GM21576 (cell line): ENCODE data around the gene RAP1GAP.

Experiments used
- ATAC-seq: cut with Tn5 transposase; IDR thresholded peaks from one replicate; pipeline ENCODE4 v1.9.1; 2021; ENCODE audit warnings: mild to moderate bottlenecking, moderate library complexity; ENCODE audit not compliant: unreplicated experiment

Gene RAP1GAP

DNA sequence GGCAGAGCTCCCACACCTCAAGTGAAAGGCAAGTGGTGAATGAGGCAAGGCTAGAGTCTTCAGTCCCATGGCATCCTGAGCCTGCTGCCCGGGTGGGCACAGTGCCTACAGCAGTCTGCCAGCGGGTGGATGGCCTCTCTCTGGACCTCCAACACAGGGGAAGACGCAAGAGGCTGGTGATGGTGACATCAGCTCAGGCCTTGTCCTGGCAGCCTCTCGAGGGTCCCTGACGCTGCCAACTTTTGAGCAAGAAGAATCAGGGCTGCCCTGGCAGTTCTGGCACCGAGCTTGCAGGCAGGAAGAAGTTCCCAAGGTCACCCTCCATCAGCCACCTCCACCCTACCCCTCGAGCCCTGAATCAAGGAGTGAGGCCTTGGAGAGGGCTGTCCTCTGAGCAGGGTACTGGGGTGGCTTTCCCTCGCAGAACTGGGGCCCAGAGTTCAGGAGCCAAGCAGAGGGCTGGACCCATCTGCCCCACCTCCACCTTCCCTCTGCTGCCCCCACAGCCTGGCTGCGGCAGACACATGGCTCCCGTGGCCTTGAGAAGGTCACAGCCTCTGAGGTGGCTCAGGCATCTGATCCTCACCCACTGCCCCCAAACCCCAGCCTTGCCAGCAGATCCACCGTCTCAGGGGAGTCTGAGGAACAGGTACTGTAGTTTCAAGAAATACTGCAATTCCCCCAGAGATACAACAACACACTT lies 5.8 kb downstream of the RAP1GAP start:
- no peak for ATAC-seq

DNA sequence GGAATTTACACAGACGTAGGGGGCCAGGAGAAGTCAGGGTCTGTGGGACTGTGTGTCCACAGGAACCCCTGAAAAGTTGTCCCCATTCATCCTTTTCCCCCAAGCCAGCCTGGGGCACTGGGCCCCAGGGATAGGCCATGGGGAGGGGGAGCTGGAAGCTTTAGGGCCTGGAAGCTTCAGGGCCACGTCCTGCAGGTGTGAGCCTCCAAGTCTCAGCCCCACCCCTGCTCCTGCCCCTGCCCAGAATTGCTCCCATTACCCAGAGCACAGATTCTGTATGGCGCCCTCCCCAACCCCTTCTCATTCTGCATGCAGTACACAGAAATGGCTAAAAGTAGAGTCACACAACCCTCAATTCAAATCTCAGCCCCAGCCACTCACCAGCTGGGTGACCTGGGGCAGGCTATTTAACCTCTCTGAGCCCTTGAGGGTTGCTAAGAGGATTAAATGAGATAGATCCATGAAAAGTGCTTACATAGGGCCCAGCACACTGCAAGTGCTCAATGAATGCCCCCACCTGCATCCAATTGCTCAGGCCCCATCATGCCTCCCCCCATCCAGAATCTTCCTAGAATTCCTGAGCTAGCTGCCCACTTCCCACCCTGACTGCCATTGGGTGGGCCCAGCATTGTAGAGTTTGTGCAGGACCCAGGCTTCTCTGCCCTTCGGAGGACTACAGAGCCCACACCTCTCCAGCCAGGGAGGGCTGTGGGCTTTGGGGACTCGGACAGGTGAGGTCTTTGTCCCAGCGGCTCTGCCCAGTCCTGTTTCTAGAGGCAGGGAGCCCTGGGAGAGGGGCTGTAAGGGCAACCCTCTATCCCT lies 6.5 kb downstream of the RAP1GAP start:
- ATAC-seq: no peak

DNA sequence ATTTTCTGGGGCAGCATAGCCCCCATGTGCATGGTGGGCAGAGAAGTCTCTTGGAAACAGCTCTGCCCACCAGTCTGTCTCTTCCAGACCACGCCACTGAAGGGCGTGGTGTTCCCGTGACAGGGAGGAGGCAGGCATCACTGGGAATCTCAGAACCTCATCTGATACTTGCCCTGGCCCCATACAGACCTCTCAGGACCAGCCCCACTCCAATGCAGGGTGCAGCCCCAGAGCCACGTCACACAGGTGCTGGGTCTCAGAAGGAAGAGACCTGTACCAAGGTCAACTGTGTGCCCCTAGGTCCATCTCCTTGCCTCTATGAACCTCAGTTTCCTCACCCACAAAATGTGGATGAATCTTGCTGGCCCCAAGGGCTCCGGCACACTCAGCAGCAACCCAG lies 7.3 kb downstream of the RAP1GAP start:
- ATAC-seq: no peak

DNA sequence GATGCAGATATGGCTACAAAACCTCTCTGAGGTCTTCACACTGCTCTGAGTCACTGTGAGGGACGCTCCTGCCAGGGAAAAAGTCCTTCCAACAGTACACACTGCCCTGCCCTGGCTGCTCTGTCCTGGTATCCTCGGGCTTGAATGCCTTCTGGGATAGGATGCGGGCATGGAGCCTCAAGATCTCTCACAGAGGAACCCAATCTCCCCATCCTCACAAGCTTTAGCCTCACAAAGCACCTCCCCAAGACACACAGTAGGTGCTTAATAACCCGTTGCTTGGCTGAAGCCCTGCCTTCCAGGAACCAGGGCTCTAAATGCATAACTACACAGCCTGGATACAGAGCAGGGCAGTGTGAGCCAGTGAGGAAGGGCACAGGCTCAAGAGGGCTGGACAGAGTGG lies 9.2 kb downstream of the RAP1GAP start:
- ATAC-seq: no peak

DNA sequence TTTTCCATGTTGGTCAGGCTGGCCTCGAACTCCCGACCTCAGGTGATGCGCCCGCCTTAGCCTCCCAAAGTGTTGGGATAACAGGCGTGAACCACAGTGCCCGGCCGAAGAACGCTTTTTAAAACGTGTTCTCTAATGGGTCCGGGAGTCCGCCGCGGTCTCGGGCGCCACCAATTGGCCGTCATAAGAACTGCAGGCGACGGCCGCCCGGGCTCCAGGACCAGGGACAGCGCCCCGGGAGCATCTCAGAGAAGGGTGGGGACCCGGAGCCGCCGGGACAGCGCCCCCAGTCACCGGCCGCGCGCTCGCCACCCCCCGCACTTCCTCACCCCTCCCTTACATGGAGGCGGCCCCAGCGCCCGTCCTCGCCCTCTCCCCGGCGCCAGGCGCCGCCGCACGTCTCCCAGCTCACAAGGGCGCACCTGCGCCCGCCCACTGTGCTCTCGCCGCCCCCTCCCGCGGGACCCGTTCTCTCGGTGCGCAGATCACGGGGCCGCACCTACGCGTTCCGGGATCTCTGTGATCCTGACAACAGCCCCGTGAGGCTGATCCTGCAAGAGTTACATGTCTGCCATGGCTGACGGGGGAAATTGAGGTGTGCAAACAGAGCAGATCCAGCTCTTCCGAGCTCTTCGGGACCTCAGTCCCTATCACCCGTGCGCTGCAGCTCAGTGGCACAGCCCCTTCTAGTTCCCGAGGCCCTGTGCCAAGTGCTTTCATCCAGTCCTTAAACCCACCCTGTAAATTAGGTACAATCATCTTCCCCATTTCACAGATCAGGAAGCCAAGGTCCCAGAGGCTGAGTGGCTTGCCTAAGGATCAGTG lies 9.8 kb downstream of the RAP1GAP start:
- no peak for ATAC-seq

DNA sequence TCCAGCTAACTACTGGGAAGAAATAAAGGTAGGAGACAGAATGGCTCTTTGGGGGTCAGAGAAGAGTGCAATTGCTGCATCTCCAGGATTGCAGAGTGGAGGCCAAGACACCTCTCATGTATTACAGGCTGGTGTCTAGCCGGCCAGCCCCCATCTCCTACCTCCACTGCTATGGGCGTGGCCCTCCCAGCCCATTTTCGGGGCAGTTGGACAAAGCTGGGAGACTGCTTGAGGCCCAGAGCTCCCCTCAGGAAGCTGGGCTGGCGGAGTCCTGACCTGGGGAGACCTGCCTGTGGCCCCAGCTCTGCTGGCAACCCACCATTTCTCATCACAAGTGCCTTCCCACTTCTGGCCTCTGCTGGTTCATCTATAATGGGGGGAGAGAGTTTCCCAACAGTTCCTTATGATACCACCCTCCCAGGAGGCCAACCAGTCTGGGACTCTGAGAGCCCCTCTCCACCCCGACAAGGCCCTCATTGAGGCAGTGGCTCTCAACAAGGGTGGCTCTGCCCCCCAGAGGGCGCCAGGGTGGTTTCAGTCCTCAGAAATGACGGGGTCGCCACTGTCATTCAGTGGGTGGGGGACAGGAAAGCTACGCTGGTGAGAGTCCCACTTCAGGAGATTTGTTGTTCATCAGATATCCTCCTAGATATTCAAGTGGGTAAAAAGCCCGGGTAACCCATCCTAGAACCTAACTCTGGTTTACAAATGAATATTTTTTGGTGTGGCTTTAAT lies 11.5 kb downstream of the RAP1GAP start:
- ATAC-seq: no peak

DNA sequence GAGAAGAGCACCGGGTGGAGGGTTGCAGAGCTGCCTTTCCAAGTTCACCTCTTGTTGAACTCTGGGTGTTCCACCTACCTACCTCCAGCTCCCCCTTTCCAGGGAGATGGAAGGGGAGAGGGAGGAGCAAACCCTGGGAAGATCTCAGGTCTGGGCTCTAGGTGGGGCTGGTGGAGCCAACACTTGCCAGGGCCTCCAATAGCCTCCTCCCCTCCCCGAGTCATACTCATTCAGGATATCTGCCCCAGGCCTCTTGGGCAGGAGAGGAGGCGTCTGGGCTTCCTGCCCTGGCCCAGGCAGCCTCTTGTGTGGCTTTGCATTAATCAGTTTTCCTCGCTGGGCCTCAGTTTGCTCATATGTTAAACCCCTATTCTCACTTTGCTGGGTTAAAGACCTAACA lies 13.4 kb downstream of the RAP1GAP start:
- no peak for ATAC-seq

DNA sequence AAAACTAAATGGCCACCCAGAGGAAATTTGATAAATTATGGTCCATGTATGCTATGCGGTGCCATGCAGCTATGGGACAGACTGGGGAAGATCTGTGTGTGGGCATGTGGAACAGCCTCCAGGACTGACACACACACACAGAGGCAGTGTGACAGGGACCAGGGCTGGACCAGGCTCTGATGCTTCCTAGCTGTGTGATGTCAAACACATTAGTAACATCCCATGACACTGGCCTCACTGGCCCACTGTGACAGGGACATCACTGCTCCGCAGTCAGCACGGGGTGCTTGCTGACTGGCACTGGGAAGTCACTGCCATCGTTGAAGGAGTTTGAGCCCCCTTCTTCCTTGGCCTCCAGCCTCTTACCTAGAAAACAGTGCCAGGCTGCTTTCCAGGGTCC lies 13.9 kb downstream of the RAP1GAP start:
- no peak for ATAC-seq

DNA sequence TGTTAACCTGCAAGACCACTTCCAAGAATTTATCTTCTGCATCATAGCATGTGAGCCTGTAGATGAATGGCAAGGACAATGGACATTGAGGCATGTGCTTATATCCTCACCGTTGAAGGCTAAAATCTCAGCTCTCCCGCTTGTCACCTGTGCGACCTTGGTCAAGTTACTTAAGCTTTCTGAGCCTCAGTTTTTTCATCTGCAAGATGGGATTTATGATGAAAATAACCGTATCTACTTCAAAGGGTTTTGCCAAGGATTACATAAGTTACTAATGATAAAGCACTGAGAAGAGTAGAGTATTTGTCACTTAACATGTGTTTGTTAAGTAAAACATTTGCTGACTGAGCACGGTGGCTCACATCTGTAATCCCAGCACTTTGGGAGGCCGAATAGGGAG lies 14.9 kb downstream of the RAP1GAP start:
- ATAC-seq: no peak

DNA sequence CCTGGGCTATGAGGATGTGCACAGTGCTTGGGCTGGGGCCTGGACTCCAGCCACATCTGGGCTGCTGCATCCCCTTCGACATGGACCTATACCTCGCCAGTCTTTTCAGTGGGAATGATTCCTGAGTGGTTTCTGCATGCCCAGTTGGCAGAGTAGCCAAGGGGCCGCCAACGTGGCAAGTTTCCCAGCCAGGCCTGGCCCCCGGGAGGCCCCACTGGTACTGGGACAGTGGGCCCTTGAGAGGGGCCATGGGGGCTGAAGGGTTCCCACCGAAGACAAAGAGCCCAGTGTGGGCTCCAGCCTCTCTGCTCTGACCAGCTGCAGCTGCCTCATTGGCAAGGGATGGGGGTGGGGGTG lies 15.4 kb downstream of the RAP1GAP start:
- no peak for ATAC-seq

DNA sequence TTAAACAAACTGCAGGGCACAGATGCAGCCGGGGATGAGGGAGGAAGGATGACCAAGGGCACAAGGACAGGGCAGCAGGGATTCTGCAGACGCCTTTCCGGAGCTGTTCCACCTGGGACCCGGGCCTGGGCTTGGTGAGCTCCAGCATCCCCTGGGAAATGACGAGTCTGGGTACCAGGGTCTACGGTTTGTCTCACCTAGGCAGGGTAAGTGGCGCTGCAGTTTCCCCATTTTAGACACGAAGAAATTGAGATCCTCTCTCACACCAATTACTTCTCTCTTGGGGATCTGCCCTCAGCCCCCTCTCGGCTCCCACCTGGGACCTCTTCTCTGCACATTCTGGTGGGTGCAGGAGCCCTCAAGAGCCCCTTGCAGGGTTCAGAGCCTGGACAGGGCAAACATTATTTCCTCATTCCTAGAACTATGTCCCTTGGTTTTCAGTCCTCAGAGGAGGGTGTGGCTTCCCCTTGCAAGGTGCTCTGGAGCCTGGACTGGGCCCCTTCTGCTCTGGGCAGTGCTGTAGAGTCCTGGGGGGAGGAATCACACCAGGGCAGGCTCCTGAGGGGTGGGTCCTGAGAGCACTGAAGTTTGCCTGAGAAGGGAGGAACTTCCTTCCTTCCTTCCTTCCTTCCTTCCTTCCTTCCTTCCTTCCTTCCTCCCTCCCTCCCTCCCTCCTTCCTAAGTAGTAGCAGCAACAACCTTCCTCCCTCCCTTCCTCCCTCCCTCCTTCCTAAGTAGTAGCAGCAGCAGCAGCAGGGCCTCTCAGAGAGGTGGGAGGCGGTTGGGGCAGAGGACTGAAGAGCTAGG lies 16.0 kb downstream of the RAP1GAP start:
- no peak for ATAC-seq

DNA sequence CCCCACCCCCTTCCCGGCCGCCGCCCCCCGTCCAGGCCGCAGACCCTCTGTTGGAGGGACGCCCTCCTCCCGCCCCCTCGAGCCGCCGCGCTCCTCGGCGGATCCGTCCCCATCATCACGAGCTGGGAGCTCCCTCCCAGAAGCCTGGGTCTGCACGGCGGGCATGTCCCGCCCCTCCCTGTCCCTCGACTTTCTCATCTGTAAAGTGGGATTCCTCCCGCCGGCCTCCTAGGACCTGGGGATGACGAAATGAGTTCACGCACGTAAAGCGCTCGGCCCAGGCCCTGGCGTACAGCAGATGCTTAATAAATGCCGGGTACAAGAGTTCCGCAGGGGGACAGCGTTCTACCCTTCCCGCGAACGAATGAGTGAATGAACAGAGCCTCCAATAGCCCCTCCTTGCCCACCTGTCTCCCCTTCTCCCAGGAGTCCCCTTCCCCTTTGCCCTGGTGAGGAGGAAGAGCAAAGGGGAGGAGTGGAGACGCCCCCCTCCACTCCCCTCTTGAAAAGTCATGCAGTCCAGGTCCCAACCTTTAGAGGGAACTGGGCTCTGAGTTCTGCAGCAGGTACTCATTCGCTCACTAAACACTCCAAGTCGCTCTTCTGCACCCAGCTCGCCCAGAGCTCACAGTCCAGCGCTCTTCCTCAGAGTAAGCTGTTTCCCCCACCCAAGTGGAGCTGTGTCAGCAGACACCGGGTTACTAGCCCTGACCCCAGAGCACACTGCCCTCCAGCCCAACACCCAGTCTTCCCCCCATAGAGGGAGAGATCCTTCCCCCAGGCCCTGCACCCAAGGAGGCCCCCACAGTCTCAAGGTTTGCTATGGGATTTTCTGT lies 16.8 kb downstream of the RAP1GAP start:
- ATAC-seq: no peak

DNA sequence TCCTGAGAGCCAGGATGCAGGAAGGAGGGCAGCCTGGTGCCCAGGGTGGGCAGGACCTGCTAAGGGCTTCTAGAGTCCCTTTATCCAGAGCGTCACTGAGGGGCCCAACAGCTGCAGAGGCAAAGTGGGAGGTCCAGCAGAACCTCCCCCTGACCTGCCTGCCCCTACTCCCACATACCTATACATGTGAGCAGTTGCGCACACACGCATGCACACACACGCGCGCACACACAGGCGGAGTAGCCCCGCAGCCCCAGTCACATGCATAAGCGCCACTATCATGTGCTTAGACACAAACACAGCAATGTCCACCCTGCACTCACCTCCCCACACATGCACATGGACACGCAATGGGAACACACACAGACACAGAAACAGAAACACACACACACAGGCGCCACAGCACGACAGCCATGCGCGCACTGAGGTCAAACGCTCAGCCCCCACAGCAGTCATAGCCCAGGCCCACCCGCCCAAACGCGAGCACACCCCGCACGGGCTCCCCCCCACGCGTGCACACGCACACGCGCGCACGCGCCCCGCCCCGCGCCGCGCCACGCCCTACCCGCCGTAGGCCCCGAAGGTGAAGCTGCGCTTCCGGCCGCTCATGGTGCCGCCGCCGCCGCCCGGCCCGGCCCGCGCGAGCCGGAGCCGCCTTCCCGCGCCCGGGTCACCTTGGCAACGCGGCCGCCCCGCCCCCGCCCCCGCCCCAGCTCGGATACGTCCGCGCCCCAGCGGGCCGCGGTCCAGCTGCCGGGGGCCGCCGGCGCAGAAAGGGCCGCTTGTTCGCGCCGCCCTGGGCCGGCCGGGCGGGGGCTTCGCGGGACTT lies 17.7 kb downstream of the RAP1GAP start:
- no peak for ATAC-seq

DNA sequence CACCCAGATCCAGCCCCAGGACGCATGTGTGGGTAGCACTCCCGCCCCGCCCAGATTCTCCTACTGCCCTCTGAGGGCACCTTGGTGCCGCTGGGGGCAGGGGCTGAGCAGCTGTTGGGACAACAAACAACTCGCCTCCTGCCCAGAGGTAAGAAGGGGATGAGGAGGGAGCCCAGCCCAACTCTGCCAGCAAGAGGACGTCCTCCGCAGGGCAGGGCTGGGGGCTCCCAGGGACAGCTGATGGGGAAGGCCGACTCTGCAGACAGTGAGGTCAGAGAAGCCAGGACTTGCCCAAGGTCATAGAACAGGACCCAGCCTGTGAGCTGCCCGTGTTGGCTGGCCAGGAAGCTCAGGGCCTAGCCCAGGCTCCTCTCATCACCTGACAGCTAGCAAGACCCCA lies 18.8 kb downstream of the RAP1GAP start:
- ATAC-seq: no peak

DNA sequence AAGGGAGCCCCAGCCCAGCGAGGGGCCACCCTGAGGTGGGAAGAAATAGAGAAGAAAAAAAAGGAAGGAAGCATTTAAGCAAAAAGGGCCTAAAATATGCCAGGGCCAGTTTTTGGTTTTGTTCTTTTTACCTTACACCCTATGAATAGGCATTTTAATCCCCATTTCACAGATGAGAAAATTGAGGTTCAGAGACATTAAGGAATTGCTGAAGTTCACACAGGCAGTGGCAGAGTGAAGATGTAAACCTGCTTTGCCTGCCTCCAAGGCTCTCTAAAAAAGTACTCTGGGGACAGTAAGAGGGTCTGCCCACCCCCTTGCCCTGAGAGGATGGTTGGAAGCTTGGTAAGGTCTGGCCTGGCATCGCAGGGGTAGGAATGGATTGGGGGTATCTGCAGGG lies 19.8 kb downstream of the RAP1GAP start:
- no peak for ATAC-seq

DNA sequence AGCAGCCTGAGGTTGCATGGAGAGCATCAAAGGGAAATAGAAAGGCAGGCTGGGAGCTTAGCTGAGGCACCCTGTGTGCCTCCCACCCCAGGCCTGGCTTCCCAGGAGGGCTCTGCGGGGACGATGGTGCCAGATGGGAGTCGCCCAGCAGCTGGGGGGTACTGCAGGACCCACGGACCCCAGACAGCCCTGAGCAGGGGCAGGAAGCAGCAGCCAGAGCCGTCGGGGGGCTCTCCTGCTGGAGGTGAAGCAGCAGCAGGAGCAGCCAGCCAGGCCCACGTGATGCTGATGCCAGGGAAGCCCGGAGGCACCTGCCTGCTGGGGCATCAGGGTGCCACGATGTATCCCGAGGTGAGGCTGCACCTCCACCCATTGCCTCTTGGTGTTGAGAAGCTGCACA lies 20.4 kb downstream of the RAP1GAP start:
- no peak for ATAC-seq

DNA sequence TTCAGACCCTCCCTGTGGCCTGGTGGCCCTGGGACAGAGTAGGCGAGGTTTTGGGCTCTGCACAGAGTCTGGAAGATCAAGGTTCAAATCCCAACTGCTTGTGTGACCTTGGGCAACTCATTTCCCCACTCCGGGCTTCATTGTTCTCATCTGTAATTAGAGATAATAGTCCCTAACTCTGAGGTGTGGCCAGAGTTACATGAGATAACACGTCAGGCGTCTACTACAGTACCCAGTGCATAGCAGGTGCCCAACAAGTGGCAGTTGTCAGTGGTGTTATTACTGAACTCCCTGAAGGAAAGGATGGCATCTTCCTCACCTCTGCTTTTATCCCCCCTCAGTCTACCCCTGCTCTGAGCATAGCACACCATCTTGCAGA lies 20.8 kb downstream of the RAP1GAP start:
- no peak for ATAC-seq
